NCI-H510A treated with DMSO at 0.1 percent for 48 hours (cell line): ENCODE results near the gene KCNQ4.

Experiments
- DNase-seq: peaks from one replicate; lab custom pipeline; 2025; lab: John Stamatoyannopoulos, UW

KCNQ4 gene

DNA sequence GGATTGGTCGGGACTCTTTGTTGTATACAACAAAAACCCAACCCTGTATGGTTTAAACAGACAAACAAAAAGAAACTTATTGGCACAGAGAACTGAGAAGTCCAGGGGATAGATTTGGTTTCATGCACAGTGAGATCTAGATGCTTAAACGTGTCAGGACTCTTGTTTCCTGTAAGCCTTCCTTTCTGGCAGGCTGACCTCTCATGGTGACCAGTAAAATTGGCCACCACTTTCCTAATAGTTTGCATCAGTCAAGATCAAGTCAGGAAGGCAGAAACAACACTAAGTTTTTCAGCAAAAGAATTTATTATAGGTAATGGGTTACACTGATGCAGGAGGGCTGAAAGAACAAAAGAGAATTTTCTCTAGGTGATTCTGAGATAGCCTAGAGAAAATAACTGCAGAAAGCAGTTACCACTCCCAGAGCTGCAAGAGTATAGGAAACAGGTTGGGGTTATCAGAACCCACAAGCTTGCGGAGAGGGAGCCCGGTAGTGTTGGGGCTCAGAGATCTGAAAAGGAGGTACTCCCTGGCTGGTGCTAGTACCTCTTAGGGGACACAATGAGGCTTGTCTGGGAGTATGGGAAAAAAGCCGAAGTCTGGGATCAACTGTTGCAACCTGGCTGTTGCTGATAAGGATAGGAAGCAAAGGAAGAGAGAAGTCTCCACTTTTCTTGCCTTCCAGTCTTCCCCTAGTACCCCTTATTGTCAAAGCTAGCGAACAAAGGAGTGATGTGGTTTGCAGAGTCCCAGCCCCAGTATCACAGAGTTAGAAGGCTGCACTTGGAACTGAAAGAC lies 57.1 kb downstream of the KCNQ4 start:
- no peak for DNase-seq

- no peak for DNase-seq
Measured at GRCh38 chr1:40841602-40842001, 58.0 kb downstream of the KCNQ4 start.

GRCh38 chr1:40842207-40842606 lies 58.6 kb downstream of the KCNQ4 start:
- no peak for DNase-seq

GRCh38 chr1:40842691-40843090 lies 59.1 kb downstream of the KCNQ4 start:
- DNase-seq: no peak

- no peak for DNase-seq
Measured at GRCh38 chr1:40844079-40844478, 60.5 kb downstream of the KCNQ4 start.

- DNase-seq: no peak
Measured at GRCh38 chr1:40844887-40845878, 61.6 kb downstream of the KCNQ4 start.

GRCh38 chr1:40845895-40846294 lies 62.3 kb downstream of the KCNQ4 start:
- no peak for DNase-seq

DNA sequence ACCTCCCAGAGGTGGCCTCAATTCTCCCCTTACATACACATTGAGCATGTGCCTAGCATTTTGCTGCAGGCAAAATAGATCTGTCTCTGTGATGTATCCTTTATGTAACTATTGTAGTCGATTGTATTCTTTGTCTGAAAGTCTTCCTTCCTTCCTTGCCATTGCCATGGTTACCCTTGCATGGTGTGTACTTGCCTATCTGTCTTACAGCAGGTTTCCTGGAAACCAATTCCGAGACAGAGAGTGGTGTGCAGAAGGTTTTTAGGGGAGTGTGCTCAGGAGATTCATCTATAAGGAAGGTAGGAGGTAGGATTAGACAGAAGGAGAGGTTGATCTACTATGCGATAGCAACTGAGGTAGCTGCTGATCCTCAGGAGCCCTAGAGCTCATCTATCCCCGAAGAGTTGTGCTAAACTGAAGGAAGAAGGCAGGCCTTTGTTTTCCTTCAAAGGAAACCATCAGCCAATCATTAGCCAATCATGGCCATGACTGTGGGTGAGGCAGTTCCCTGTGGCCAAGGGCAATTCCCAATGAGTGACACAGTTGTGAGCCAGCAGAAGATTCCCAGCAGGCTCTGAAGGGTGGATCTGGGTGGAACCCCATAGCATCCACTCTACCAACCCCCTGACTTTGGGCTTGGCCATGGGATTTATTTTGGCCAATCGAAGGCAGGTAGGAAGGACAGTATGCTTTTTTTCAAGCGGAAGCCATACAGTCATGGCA lies 63.6 kb downstream of the KCNQ4 start:
- DNase-seq: no peak

GRCh38 chr1:40848530-40849189 lies 65.1 kb downstream of the KCNQ4 start:
- peak; percentile 93 for DNase-seq

DNA sequence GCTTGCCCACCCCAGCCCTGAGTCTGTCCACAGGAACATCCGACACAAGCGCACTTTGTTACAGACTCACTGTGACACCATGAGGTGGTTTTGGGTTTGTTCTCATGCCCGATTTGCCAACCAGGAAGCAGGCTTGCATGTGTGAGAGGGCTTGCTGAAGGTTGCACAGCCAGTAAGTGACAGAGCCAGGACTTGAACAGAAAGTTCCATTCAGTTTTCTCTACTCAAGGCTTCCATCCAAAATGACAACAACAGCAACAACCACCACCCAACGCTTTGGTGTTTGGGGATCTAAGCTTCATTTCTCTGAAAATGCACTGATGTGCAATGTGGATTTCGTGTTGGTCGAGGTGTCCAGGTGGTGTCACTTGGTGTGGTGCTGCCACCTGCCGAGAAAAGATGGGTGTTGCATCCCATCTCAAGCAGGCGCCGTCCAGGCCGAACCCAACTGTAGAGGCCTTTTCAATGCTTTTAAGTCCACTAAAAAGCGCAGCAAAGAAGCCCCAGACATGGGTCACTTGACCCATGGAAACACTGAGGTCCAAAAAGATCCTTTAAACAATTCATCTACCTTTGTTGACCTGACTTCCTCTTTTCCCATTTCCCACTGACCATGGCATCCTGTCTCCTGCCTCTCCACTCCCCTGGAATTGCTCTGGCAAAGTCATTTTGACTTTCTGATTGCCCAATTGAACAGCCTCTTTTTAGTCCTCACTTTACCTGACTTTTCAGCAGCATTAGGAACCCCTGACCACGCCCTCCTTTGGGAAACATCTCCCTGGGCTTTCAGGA lies 66.4 kb downstream of the KCNQ4 start:
- peak; percentile 75 for DNase-seq

GRCh38 chr1:40851643-40852042 lies 68.1 kb downstream of the KCNQ4 start:
- DNase-seq: no peak

DNA sequence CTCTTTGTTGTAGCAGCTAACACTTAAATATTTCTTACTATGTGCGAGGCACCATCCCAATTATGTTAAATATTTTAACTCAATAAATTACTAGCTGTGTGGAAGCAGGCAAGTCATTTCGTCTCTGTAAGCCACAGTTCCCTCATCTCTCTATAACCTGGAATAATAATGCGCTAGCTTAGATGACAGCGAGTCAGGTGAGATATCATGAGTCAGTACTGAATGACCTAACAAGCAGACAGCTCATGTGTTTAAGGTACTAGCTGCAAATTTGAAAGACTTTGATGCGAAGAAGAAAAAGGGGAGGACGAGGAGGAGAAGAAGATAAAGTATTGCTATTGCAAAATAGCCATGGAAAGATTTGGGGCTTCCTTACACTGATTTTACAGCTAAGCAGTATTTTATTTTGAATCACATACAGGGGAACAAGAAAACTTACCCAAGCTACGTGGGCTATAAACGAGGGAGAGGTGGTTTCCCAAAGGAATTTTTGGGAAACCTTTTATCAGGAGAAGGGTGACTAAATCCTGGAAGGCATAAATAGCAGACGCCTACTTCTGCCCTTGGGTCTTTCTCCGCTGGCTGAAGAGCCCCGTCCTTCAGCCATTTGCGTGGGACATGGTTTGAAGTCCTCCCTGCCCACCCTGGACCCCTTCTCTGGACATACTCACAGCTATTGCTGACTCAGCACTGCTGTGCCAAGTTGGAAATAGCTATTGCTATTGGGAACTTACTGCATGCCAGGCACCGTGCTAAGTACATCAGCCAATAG lies 69.7 kb downstream of the KCNQ4 start:
- no peak for DNase-seq

- no peak for DNase-seq
Measured at GRCh38 chr1:40853885-40854170, 70.2 kb downstream of the KCNQ4 start.

DNA sequence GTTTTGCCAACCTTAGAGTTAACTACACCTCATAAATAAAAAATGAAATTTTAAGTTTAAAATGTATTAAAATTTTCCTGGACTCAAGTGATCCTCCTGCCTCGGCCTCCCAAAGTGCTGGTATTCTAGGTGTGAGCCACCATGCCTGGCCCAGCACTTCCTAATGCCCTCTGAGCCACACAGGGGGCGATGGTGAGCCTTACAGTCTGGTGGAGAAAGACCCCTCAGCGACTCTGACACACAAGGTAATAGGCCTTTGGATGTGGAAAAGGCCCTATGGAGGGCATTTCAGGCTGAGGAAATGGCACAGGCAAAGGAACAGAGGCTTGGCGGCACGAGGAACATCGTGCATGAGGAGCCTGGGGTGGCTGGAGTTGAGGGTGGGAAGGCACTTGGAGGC lies 71.9 kb downstream of the KCNQ4 start:
- no peak for DNase-seq

DNA sequence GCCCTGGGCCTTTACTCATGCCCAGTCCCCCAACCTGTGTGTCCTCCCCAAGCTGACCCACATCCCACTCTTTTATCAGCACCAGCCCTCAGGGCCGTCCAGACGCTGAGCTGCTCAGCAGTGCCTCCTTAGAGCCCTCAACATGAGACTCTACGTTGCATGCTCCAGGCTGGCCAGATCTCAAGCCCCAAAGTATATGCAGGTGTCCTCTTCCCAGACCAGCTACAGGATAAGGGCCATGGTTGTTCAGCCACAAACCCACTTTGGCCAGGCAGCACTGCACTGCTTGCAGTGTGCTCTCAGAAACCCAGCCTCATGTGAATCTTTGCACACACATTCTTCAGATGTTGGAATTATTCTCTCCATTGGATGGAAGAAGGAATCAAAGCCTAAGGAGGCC lies 72.5 kb downstream of the KCNQ4 start:
- no peak for DNase-seq

DNA sequence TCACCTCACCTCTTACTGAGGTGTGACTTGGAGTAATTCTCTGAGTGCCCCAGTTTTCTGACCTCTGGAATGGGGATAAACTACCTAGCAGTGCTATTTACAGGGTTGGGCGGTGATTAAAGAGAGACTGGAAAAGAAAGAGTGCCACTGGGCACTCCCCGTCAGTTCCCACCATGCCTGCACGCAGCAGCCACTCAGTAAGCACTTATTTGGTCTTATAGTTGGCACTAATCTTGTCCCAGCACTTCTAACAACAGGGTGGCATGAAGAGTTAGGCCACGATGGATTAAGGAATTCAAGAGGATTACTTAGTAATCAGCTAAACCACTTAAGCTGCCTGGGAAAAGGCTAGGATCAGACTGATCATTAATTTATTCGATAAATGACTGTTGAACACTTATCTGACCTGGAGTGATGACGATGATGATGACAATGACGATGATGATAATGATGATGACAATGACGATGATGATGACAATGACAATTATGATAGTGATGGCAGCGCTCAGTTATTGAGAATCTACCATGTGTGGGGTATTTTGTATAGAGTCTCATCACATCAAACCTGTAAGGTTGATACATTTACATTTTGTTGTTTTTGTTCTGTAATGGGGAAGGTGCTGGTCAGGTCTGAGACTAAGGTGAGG lies 73.2 kb downstream of the KCNQ4 start:
- DNase-seq: no peak

DNA sequence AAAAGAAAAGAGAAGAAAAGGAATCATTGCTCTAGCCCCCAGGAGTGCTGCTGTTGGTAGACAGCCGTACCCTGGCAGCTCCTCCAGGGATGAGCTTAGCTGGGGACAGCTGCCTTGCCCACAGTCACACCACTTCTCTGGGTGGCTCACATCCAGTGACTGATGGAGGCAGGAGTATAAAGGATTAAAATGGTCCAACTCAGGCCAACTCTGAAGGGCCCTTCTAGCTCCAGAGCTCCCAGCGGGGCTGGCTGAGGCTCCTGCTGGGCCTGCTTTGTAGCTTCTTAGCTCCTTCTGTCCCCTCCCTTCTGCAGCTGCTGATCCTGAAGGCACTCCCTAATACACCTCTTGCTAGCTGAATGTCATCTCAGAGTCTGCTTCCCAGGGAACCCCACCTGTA lies 74.2 kb downstream of the KCNQ4 start:
- no peak for DNase-seq

DNA sequence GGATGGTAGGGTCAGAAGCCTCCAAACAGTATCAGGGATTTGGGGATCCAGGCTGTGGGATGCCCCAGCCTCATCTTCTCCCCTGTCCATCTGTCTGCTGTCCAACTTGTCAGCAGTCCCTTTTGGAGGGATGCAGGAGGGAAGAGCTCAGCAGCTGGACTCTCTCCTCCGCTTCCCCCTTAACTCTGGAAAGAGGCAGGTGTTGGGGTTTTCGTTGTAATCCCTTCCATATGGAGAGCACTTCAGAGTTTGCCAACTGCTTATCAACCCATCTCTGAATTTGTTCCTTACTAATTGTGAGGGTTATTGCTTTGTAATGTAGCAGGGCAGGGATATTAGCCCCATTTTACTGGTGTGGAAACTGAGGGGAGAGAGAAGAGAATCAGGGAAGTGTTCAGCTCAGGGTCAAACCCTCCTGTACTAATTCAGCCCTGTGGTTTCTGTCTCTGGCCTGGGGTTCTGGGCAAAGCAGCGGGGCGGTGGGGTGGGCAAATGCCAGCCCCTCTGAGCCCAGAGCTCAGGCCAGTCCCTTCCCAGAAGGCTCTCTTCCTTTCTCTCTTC lies 75.3 kb downstream of the KCNQ4 start:
- no peak for DNase-seq

- DNase-seq: no peak
Measured at GRCh38 chr1:40860706-40861223, 77.2 kb downstream of the KCNQ4 start.
